Astrocyte (in vitro differentiated cells and primary cell): ENCODE results near the gene IFT172.

ENCODE experiments used
- CTCF ChIP-seq: IDR thresholded peaks from 2 replicates; pipeline ENCODE4 v1.5.1; 2011; ENCODE audit warnings: low read depth, mild to moderate bottlenecking, inconsistent platforms, low read length, moderate library complexity; ENCODE audit not compliant: insufficient read depth
- EZH2 ChIP-seq: IDR thresholded peaks from 2 replicates; pipeline ENCODE4 v1.6.1; 2012; ENCODE audit warnings: mild to moderate bottlenecking, low read length, inconsistent platforms; ENCODE audit not compliant: insufficient read depth

GRCh38 chr2:27421660-27422250 is 67.8 kb downstream of the IFT172 start:
- TF ChIP-seq CTCF (no peak), EZH2 (no peak)
